Hypothalamus (tissue), 51 donors: ENCODE data around the gene GRM1.
A peak's percentile ranks its signal among the peaks of the same experiment; 100 is the strongest.

Experiments
- DNase-seq, 51 donors: peaks; one replicate each; lab custom pipeline; 2025; lab: John Stamatoyannopoulos, UW

Gene GRM1

DNA sequence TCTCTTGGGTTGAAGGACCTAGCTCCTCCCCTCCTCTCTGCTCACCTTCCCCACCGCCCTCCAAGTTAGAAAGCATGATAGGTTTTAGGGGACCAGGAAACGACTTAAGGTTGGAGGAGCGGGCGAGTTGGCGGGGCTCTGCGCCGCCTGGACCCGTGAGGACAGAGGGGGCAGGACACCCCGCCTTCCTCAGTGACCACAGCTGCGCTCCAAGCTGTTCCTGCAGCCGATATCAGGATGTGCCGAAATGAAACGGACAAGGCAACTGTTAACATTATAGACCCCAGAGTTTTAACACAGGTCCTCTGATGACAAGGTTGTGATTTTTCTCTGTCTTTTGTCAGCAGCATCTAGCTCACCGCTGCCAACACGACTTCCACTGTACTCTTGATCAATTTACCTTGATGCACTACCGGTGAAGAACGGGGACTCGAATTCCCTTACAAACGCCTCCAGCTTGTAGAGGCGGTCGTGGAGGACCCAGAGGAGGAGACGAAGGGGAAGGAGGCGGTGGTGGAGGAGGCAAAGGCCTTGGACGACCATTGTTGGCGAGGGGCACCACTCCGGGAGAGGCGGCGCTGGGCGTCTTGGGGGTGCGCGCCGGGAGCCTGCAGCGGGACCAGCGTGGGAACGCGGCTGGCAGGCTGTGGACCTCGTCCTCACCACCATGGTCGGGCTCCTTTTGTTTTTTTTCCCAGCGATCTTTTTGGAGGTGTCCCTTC, at the start of gene GRM1:
GRM1 (plus strand) TSS at position 212 of the 722 bp plus-strand sequence; CDS start at position 668, 456 bp downstream.
- peak in 3 of 51 donors; percentile 17 to 48 (median 27) for DNase-seq

- DNase-seq, result no peak
Observed at GRCh38 chr6:146009338-146009737, 19.5 kb upstream of the GRM1 start.

GRCh38 chr6:146014233-146014632, 14.6 kb upstream of the GRM1 start:
- no peak for DNase-seq

GRCh38 chr6:146017672-146018071, 11.2 kb upstream of the GRM1 start:
- no peak for DNase-seq

DNA sequence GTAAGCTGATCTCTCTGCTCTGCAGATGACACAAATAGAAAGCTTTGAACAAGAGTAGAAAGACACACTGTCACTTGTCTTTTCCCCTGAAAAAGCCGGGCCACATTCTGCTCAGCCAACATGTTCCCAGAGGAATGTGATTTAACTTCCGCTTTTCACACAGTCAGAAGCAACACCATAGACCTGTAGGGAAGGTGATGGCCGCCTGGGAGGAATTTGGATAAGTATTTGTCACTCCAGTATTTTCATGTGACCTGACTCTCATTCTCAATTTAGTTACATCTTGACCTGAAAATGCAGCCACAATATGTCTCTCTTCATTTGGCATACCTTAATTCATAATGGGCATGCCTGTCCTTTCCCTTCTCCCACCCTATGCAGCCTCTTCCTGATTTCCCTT, 2.0 kb upstream of the GRM1 start:
- DNase-seq, result no peak

DNA sequence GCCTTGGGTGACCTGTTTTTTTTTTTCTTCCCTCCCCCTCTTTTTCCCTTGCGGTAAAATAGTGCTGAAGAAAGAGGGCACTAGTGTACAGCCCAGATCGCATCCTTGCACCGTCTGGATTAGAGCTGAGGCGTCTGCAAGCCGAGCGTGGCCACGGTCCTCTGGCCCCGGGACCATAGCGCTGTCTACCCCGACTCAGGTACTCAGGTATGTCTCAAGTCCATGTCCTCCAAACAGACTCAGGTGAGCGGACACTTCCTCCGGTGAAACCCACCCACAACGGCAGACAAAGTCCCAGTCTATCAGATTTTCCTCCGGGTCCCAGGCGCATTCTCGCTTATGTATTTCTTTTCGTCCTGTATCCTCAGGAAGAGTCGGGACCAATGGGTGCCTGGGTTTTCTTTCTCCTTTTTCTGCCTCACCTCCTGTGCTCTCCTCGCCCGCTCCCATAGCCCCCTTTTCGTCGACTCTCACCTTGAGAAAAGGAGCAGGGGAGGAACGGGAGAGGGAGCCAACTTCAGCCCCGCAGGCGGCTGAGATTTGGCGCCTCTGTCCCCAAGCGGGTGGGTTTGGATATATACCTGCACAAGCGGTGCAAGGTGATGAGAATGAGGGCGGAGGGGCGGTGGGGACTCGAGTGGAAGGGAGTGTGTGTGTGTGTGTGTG, 1.1 kb upstream of the GRM1 start:
- peak in 5 of 51 donors; percentile 1 to 20 (median 8) for DNase-seq

- DNase-seq, result peak in 27 of 51 donors; percentile 3 to 56 (median 20)
Observed at GRCh38 chr6:146028252-146028795, 538 bp upstream of the GRM1 start.

DNA sequence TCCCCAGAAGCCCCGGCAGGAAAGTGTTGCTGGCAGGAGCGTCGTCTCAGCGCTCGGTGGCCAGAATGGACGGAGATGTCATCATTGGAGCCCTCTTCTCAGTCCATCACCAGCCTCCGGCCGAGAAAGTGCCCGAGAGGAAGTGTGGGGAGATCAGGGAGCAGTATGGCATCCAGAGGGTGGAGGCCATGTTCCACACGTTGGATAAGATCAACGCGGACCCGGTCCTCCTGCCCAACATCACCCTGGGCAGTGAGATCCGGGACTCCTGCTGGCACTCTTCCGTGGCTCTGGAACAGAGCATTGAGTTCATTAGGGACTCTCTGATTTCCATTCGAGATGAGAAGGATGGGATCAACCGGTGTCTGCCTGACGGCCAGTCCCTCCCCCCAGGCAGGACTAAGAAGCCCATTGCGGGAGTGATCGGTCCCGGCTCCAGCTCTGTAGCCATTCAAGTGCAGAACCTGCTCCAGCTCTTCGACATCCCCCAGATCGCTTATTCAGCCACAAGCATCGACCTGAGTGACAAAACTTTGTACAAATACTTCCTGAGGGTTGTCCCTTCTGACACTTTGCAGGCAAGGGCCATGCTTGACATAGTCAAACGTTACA, 817 bp downstream of the GRM1 start:
- no peak for DNase-seq

GRCh38 chr6:146032387-146032786, 3.5 kb downstream of the GRM1 start:
- peak in 1 of 51 donors; percentile 18 for DNase-seq

DNA sequence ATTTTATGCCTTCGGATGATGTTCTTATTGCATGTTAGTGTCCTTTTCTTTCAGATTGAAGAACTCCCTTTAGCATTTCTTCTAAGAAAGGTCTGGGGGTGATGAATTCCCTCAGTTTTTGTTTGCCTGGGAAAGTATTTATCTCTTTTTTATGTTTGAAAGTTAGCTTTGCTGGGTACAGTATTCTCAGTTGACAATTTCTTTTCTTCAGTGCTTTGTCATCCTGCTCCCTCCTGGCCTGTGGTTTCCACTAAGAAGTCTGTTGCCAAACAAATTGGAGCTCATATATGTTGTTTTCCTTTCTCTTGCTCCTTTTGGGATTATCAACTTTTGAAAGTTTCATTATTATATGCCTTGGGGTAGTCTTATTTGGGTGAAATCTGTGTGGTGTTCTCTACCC, 11.5 kb downstream of the GRM1 start:
- no peak for DNase-seq

DNA sequence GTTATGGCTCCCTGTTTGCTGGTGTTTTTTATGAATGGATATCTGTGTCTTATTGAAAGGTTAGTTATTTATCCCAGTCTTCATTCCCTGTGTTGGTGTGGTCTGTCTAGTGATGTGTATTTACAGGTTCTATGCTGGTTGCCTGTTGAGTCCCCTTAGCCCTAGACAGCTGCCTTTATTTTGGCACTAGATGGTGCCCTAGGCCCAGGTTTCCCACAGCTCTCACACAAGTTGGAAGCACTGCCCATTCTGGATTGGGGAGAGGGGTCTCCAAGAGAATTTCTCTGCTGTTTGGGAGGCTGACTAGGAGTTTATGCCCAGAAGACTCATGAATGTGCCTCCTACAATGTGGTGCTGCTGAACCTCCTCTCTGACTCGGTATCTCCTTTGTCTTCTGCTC, 12.4 kb downstream of the GRM1 start:
- DNase-seq, result no peak

- DNase-seq, result no peak
Observed at GRCh38 chr6:146047371-146047770, 18.5 kb downstream of the GRM1 start.

DNA sequence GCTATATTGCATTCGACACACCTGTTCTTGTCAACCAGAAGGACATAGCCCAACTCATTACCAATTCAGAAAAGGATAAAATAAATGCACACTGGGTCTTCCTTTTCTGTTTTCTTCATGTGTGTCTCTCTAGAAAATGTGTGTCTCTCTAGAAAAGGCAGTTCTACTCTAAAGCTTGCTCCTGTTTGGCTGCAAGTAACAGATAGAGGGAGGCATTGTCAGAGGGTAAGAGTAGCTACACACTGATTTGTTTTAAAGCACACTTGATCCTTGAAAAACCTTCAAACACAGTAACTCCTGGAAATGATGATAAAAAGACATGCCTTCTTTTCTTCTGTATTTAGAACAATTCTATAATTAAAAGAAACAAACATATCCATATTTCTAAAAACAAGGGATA, 21.3 kb downstream of the GRM1 start:
- no peak for DNase-seq

DNA sequence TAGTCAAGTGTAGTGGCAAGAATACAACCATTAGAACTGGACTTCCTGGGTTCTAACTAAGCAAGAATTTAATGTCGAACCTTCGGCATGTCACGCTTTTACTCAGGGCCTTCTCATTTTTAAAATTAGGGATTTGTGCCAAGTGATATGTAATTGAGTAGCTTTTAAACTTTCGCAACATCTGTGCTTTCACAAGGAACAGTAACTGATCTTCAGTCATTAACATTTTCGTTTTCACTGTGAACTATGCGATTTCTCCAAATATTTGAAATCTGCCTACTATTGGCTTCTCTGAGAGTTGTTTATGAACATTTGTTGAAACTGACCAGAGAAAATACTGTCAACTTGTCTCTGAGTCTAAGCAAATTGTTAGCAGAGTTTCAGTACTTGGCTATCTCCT, 27.6 kb downstream of the GRM1 start:
- no peak for DNase-seq

- no peak for DNase-seq
Observed at GRCh38 chr6:146065690-146066089, 36.8 kb downstream of the GRM1 start.

DNA sequence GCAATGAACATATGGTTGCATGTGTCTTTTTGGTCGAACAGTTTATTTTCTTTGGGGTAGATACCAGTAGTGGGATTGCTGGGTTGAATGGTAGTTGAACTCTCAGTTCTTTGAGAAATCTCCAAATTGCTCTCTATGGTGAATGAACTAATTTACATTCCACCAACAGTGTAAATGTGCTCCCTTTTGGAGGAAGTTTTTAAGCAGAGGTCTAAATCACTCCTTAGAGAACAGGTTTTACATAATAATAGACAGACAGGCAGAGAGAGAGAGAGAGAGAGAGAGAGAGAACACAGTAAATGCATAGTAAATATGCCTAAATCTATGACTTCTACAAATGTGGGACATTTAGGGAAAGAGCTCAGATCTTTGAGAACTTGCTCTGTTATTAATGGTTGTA, 37.6 kb downstream of the GRM1 start:
- no peak for DNase-seq

DNA sequence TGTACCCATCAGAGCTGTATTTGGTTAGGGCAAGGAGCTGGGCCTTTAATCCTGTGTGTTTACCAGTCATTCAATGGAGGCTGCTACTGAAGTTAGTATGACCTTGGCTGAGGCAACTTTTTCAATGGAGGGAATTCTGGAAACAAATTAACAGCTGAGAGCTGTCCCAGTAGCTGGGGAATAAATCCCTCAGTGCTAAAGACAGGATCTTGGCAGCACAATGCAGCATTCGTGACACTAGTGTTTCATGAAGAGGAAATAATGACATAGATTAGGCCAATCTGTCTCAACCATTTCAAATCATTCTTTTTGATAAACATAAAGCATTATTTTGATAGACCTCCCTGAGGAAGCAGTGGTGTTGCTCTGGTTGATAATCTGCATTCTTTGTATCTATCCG, 42.9 kb downstream of the GRM1 start:
- no peak for DNase-seq

- no peak for DNase-seq
Observed at GRCh38 chr6:146077992-146078391, 49.1 kb downstream of the GRM1 start.

- DNase-seq, result no peak
Observed at GRCh38 chr6:146087386-146087785, 58.5 kb downstream of the GRM1 start.

- no peak for DNase-seq
Observed at GRCh38 chr6:146090474-146090873, 61.6 kb downstream of the GRM1 start.

- DNase-seq, result no peak
Observed at GRCh38 chr6:146092961-146093686, 64.3 kb downstream of the GRM1 start.
